H1 (cell line): Measurements from ENCODE around the gene TOR1B. TPM values are rescaled to one million over a fixed set of nuclear protein-coding genes. Genes with fewer than 3 reads are reported as not detected.

Source experiments
- CTCF ChIA-PET: fragments of 300-600 bp; sonication (Branson Sonifier 250); formaldehyde crosslinking; loops from one replicate; lab custom pipeline; 2021; ENCODE audit not compliant: partially characterized antibody; lab: Charles Lee
- POLR2A ChIA-PET: fragments of 300-600 bp; sonication (Branson Sonifier 250); formaldehyde crosslinking; loops from one replicate; lab custom pipeline; 2021; ENCODE audit warnings: inconsistent platforms; ENCODE audit not compliant: partially characterized antibody; lab: Charles Lee
- DNase-seq, 2 experiments: peaks; one replicate each; pipeline versions ENCODE4 v3.0.0 to v3.0.0-alpha.2; 2010 to 2022; ENCODE audit warnings: low spot score in 2 of 2, low read depth in 1 of 2, mixed read lengths in 1 of 2
- FAIRE-seq: peaks from 2 replicates; lab custom pipeline; 2011; peaks lifted over from hg19 to GRCh38; lab: Jason Lieb, UNC
- H2AFZ ChIP-seq: 2 replicates; pipeline ENCODE4 v1.8.1; 2012; ENCODE audit warnings: low read length, inconsistent platforms
- H2AK5ac ChIP-seq: 2 replicates; pipeline ENCODE4 v1.6.1; 2013; ENCODE audit warnings: low read depth, low read length
- H2BK120ac ChIP-seq: replicated peaks from 2 replicates; pipeline ENCODE3; 2013; ENCODE audit warnings: low read depth, low read length, inconsistent platforms
- H2BK12ac ChIP-seq: 2 replicates; pipeline ENCODE4 v1.6.1; 2013; ENCODE audit warnings: low read depth, low read length
- H2BK15ac ChIP-seq: 2 replicates; pipeline ENCODE4 v1.6.1; 2013; ENCODE audit warnings: low read length
- H2BK20ac ChIP-seq: 2 replicates; pipeline ENCODE4 v1.6.1; 2013; ENCODE audit warnings: low read length
- H2BK5ac ChIP-seq: 2 replicates; pipeline ENCODE4 v1.6.1; 2013; ENCODE audit warnings: low read depth, low read length
- H3K14ac ChIP-seq: 2 replicates; pipeline ENCODE4 v1.6.1; 2013; ENCODE audit warnings: inconsistent platforms; ENCODE audit not compliant: insufficient read length
- H3K18ac ChIP-seq: 2 replicates; pipeline ENCODE4 v1.6.1; 2013; ENCODE audit warnings: low read length; ENCODE audit errors: extremely low read depth
- H3K23ac ChIP-seq: 2 replicates; pipeline ENCODE4 v1.6.1; 2013; ENCODE audit warnings: inconsistent platforms; ENCODE audit not compliant: insufficient read length
- H3K23me2 ChIP-seq: 2 replicates; pipeline ENCODE4 v1.6.1; 2013; ENCODE audit warnings: low read depth, low read length
- H3K27ac ChIP-seq: 2 replicates; pipeline ENCODE4 v1.6.1; 2011; ENCODE audit warnings: low read depth, low read length, inconsistent platforms
- H3K27me3 ChIP-seq, 4 experiments: replicated peaks in 1 of 4; 1 replicate in 1 of 4; 2 replicates in 3 of 4; pipeline versions ENCODE4 v1.6.1 to v1.8.1; 2011 to 2013; ENCODE audit warnings: low read length in 3 of 4, mild to moderate bottlenecking in 3 of 4, inconsistent platforms in 2 of 4, mixed read lengths in 2 of 4, moderate library complexity in 1 of 4; ENCODE audit not compliant: control insufficient read depth in 3 of 4, insufficient read depth in 3 of 4; ENCODE audit errors: extremely low read depth in 1 of 4
- H3K36me3 ChIP-seq, 4 experiments: 2 replicates each; pipeline versions ENCODE4 v1.6.1 to v1.8.1; 2011 to 2013; ENCODE audit warnings: mild to moderate bottlenecking in 4 of 4, low read length in 3 of 4, moderate library complexity in 2 of 4, control low read depth in 1 of 4, inconsistent platforms in 1 of 4; ENCODE audit not compliant: insufficient read depth in 4 of 4, control insufficient read depth in 2 of 4
- H3K4ac ChIP-seq: replicated peaks from 2 replicates; pipeline ENCODE3; 2013; ENCODE audit warnings: low read length, low read depth, mixed read lengths, inconsistent platforms; ENCODE audit not compliant: insufficient read length
- H3K4me1 ChIP-seq, 4 experiments: replicated peaks in 1 of 4; 1 replicate in 1 of 4; 2 replicates in 3 of 4; pipeline versions ENCODE4 v1.6.1 to v1.8.1; 2011 to 2013; ENCODE audit warnings: low read length in 3 of 4, inconsistent platforms in 2 of 4, mixed read lengths in 1 of 4; ENCODE audit not compliant: insufficient read depth in 4 of 4, control insufficient read depth in 3 of 4
- H3K4me2 ChIP-seq, 2 experiments: 2 replicates each; pipeline versions ENCODE4 v1.6.1 to v1.8.1; 2011 to 2013; ENCODE audit warnings: low read depth in 2 of 2, low read length in 2 of 2, control low read depth in 1 of 2, inconsistent platforms in 1 of 2, mild to moderate bottlenecking in 1 of 2; ENCODE audit not compliant: insufficient read depth in 1 of 2
- H3K4me3 ChIP-seq, 4 experiments: fragments of 200-600, 300-600 bp in 1 of 4; sonication (generic), shearing (Covaris generic), sonication (Bioruptor Twin) in 1 of 4; 2 replicates each; pipeline versions ENCODE4 v1.5.1 to v1.8.1; 2011 to 2016; ENCODE audit warnings: low read length in 4 of 4, low read depth in 3 of 4, control low read depth in 2 of 4, inconsistent platforms in 2 of 4, mild to moderate bottlenecking in 2 of 4, mixed read lengths in 1 of 4, moderate library complexity in 1 of 4; ENCODE audit not compliant: insufficient read depth in 2 of 4; ENCODE audit errors: extremely low read depth in 1 of 4
- H3K56ac ChIP-seq: replicated peaks from 2 replicates; pipeline ENCODE3; 2013; ENCODE audit warnings: low read depth, mild to moderate bottlenecking, mixed read lengths, low read length, inconsistent platforms; ENCODE audit not compliant: insufficient read length
- H3K79me1 ChIP-seq: 2 replicates; pipeline ENCODE4 v1.6.1; 2013; ENCODE audit warnings: low read depth, low read length, control low read depth
- H3K79me2 ChIP-seq, 2 experiments: 2 replicates each; pipeline versions ENCODE4 v1.6.1 to v1.8.1; 2012 to 2013; ENCODE audit warnings: low read length in 2 of 2, mild to moderate bottlenecking in 2 of 2, inconsistent platforms in 1 of 2; ENCODE audit not compliant: insufficient read depth in 2 of 2, control insufficient read depth in 1 of 2
- H3K9ac ChIP-seq, 4 experiments: replicated peaks in 1 of 4; 1 replicate in 1 of 4; 2 replicates in 3 of 4; pipeline versions ENCODE4 v1.6.1 to v1.8.1; 2011 to 2013; ENCODE audit warnings: low read depth in 3 of 4, low read length in 3 of 4, control low read depth in 2 of 4, mild to moderate bottlenecking in 2 of 4, moderate library complexity in 2 of 4, inconsistent platforms in 1 of 4; ENCODE audit errors: extremely low read depth in 1 of 4
- H3K9me3 ChIP-seq, 2 experiments: 2 replicates each; pipeline versions ENCODE4 v1.6.1 to v1.8.1; 2012 to 2013; ENCODE audit warnings: mild to moderate bottlenecking in 2 of 2, moderate library complexity in 2 of 2, control low read depth in 1 of 2, inconsistent platforms in 1 of 2, low read depth in 1 of 2, low read length in 1 of 2, mixed read lengths in 1 of 2; ENCODE audit not compliant: insufficient read depth in 2 of 2
- H4K20me1 ChIP-seq, 2 experiments: replicated peaks in 1 of 2; 2 replicates each; pipeline versions ENCODE3 to v1.8.1; 2011 to 2013; ENCODE audit warnings: inconsistent platforms in 2 of 2, low read length in 2 of 2, mild to moderate bottlenecking in 1 of 2; ENCODE audit not compliant: insufficient read depth in 2 of 2, control insufficient read depth in 1 of 2
- H4K5ac ChIP-seq: 2 replicates; pipeline ENCODE4 v1.6.1; 2013; ENCODE audit warnings: low read length, low read depth, mixed read lengths, inconsistent platforms; ENCODE audit not compliant: insufficient read length
- H4K8ac ChIP-seq: 2 replicates; pipeline ENCODE4 v1.8.0; 2013; ENCODE audit warnings: mild to moderate bottlenecking, moderate library complexity, low read length, inconsistent platforms; ENCODE audit not compliant: insufficient read depth; ENCODE audit errors: extremely low read depth
- H4K91ac ChIP-seq: replicated peaks from 2 replicates; pipeline ENCODE3; 2013; ENCODE audit warnings: low read length, mixed read lengths, inconsistent platforms; ENCODE audit not compliant: insufficient read length
- ASH2L ChIP-seq: fragments of 200-600, 300-600 bp; sonication (generic); IDR thresholded peaks from one replicate; pipeline ENCODE4 v1.7.1; 2017; ENCODE audit warnings: low read length
- BACH1 ChIP-seq: IDR thresholded peaks from 2 replicates; pipeline ENCODE4 v1.6.1; 2012; ENCODE audit warnings: low read length, improper control_type of control experiment
- CBX8 ChIP-seq: fragments of 300-800, 300-1000 bp; sonication (generic); IDR thresholded peaks from 2 replicates; pipeline ENCODE4 v1.7.1; 2016; ENCODE audit warnings: low read depth, low read length, borderline replicate concordance
- CEBPB ChIP-seq: IDR thresholded peaks from 2 replicates; pipeline ENCODE4 v1.6.1; 2012; ENCODE audit warnings: low read depth, low read length
- GTF2F1 ChIP-seq: IDR thresholded peaks from 2 replicates; pipeline ENCODE4 v1.6.1; 2012; ENCODE audit warnings: low read depth, low read length, improper control_type of control experiment, borderline replicate concordance
- HDAC2 ChIP-seq, 2 experiments: fragments of 300-600 bp in 1 of 2; sonication (generic) in 1 of 2; IDR thresholded peaks; 2 replicates each; pipeline ENCODE4 v1.6.1; 2011 to 2012; ENCODE audit warnings: low read depth in 2 of 2, low read length in 2 of 2, mild to moderate bottlenecking in 2 of 2, moderate library complexity in 2 of 2, borderline replicate concordance in 1 of 2, inconsistent platforms in 1 of 2
- POU5F1 ChIP-seq: IDR thresholded peaks from 2 replicates; pipeline ENCODE4 v1.6.1; 2011; ENCODE audit warnings: low read depth, mild to moderate bottlenecking, low read length, moderate library complexity
- SP4 ChIP-seq: IDR thresholded peaks from 2 replicates; pipeline ENCODE4 v1.6.1; 2012; ENCODE audit warnings: low read length, inconsistent platforms
- TAF7 ChIP-seq: optimal IDR thresholded peaks from 2 replicates; pipeline ENCODE3; 2011; ENCODE audit warnings: low read depth, mild to moderate bottlenecking, inconsistent platforms, low read length, moderate library complexity, borderline replicate concordance
- TBP ChIP-seq: IDR thresholded peaks from 2 replicates; pipeline ENCODE4 v1.6.1; 2011; ENCODE audit warnings: low read depth, low read length, improper control_type of control experiment
- YY1 ChIP-seq: IDR thresholded peaks from 2 replicates; pipeline ENCODE4 v1.6.1; 2011; ENCODE audit warnings: low read depth, mild to moderate bottlenecking, low read length
- ZNF274 ChIP-seq: IDR thresholded peaks from 2 replicates; pipeline ENCODE4 v1.7.0; 2012; ENCODE audit warnings: low read length, borderline replicate concordance; ENCODE audit errors: extremely low read depth
- WGBS, 2 experiments: shearing (Covaris generic) in 1 of 2; methylation state at CpG; one replicate each; pipeline versions ENCODE4 v1.1.6 to v1.1.7; 2013 to 2015; ENCODE audit warnings: low lambda C conversion rate in 2 of 2, mixed read lengths in 2 of 2, inconsistent platforms in 1 of 2, low coverage in 1 of 2, missing lambda C conversion rate in 1 of 2; ENCODE audit not compliant: insufficient replicate concordance in 2 of 2, insufficient coverage in 1 of 2, insufficient read length in 1 of 2; ENCODE audit errors: extremely low coverage in 1 of 2, missing lambda C conversion rate in 1 of 2; 5-methylcytosine and 5-hydroxymethylcytosine counted together
- polyA plus RNA-seq, 7 experiments: library from polyadenylated mRNA; depleted of rRNA in 3 of 7; stranded (reverse) in 5 of 7; unstranded in 2 of 7; fragments of >200 nt in 5 of 7; fragments of 200-250 nt in 2 of 7; gene quantifications; 1 replicate in 5 of 7; 2 replicates in 1 of 7; 4 replicates in 1 of 7; pipeline versions ENCODE4 v1.2.1 to v1.2.3, GENCODE V29; 2011 to 2013; ENCODE audit warnings: missing spikeins in 2 of 7, mixed read lengths in 2 of 7
- total RNA-seq: library from RNA; stranded (reverse); fragmentation: NEBNext Ultra II Directional; extraction: Animal tissue kit (Norgen Biotek cat#: 25700); gene quantifications from 2 replicates; pipeline ENCODE4 v1.2.1, GENCODE V29; 2021
- TF ChIP-seq, protein P1 (sequence below): IDR thresholded peaks from 2 replicates; pipeline ENCODE4 v1.6.1; 2011; ENCODE audit warnings: low read depth, mild to moderate bottlenecking, low read length; ENCODE audit not compliant: insufficient read depth
- TF ChIP-seq, protein P2 (sequence below): IDR thresholded peaks from 2 replicates; pipeline ENCODE4 v1.6.1; 2012; ENCODE audit warnings: inconsistent platforms

The TOR1B gene
- total and polyA plus RNA-seq, 2 of the 8 experiments (the other 6 are each of a cell fraction or from before 2014, with no cell fraction given): 11.4 to 17.4 TPM

DNA sequence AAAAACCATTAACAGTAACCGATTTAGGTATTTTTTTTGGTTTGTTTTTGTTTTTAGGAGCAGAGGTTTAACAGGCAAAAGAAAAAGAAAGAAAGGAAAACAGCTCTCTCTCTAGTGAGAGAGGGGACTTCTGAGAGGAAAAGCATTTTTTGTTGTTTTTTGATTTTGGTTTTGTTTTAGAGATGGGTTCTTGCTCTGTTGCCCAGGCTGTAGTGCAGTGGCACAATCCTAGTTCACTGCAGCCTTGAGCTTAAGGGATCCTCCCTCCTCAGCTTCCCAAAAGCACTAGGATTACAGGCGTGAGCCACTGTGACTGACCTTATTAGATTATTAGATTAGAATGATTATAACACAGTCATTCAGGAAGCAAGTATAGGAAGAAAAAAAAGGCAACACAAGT is 42.4 kb downstream of the TOR1B start:
- POLR2A ChIA-PET: interaction anchor here (1.5 to 1.9 kb wide), 2 partner anchors 9 to 42 kb away, joined by 3 to 6 read pairs; no protein-coding TSS in a partner anchor
- no peak overlapping the region for H3K4me2 ChIP-seq
- WGBS, 2 experiments: 86% methylated on average over 2 of the region's 2 CpGs; no CpG with 5 or more reads in 1 of the 2 experiments
- TF ChIP-seq, protein P1, sequence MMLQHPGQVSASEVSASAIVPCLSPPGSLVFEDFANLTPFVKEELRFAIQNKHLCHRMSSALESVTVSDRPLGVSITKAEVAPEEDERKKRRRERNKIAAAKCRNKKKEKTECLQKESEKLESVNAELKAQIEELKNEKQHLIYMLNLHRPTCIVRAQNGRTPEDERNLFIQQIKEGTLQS: no peak
- no peak for TF ChIP-seq HDAC2 (IDR thresholded peaks at IDR 0.05; ENCODE audit: borderline replicate concordance in 1 of 2, low read depth in 2 of 2, low read length in 2 of 2)
- no peak for TF ChIP-seq POU5F1
- no peak for TF ChIP-seq ZNF274
- no peak for TF ChIP-seq GTF2F1
- no peak for TF ChIP-seq CEBPB
- no peak for TF ChIP-seq TAF7
- TF ChIP-seq SP4: no peak
- no peak for TF ChIP-seq TBP
- TF ChIP-seq BACH1: no peak
- no peak for TF ChIP-seq YY1
- TF ChIP-seq ASH2L: no peak
- TF ChIP-seq, protein P2, sequence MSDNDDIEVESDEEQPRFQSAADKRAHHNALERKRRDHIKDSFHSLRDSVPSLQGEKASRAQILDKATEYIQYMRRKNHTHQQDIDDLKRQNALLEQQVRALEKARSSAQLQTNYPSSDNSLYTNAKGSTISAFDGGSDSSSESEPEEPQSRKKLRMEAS: no peak
- TF ChIP-seq CBX8: no peak

More for the DNA sequence above, 42.4 kb downstream of the TOR1B start:
- H2BK12ac ChIP-seq: no peak overlapping the region
- H3K4ac ChIP-seq: no peak overlapping the region
- H3K27ac ChIP-seq: no peak overlapping the region
- no peak overlapping the region for H3K4me3 ChIP-seq
- no peak overlapping the region for H2AK5ac ChIP-seq
- no peak overlapping the region for H4K5ac ChIP-seq
- no peak overlapping the region for H3K18ac ChIP-seq
- no peaks in the 10 kb centered on the region for H3K36me3 ChIP-seq
- H2BK20ac ChIP-seq: no peak overlapping the region
- DNase-seq (no peak), FAIRE-seq (no peak)
- H3K14ac ChIP-seq: no peak overlapping the region
- H3K9ac ChIP-seq: no peak overlapping the region
- H3K79me1 ChIP-seq: no peaks in the 10 kb centered on the region; the same call in 1 of the 2 replicates
- no peak overlapping the region for H3K23ac ChIP-seq
- no peak overlapping the region for H4K91ac ChIP-seq
- CTCF ChIA-PET: interaction anchor here (0.6 to 1.4 kb wide), 3 partner anchors 22 to 124 kb away, joined by 3 to 5 read pairs (median 3); no protein-coding TSS in a partner anchor
- no peaks in the 10 kb centered on the region for H3K9me3 ChIP-seq
- H3K27me3 ChIP-seq: no peaks in the 10 kb centered on the region
- H2BK15ac ChIP-seq: no peak overlapping the region
- H3K79me2 ChIP-seq: peaks cover 0 to 3% of the 10 kb centered on the region in 2 experiments; a peak in 1 of 4 replicates
- H3K23me2 ChIP-seq: no peaks in the 10 kb centered on the region
- peaks cover 0 to 4% (median 1%) of the 10 kb centered on the region in 4 experiments; a peak in 3 of 7 replicates for H3K4me1 ChIP-seq
- no peak overlapping the region for H4K8ac ChIP-seq
- H2BK5ac ChIP-seq: no peak overlapping the region
- peaks cover 0 to 2% of the 10 kb centered on the region in 2 experiments for H4K20me1 ChIP-seq
- H2BK120ac ChIP-seq: no peak overlapping the region
- H2AFZ ChIP-seq: no peak overlapping the region
- H3K56ac ChIP-seq: no peak overlapping the region
